Measurements from ENCODE around the gene NHEJ1. TPM values are rescaled to one million over a fixed set of nuclear protein-coding genes. Genes with fewer than 3 reads are reported as not detected.

The NHEJ1 gene
- total and polyA plus RNA-seq, 11 donors: 3.7 to 17.0 (median 8.0) TPM

DNA sequence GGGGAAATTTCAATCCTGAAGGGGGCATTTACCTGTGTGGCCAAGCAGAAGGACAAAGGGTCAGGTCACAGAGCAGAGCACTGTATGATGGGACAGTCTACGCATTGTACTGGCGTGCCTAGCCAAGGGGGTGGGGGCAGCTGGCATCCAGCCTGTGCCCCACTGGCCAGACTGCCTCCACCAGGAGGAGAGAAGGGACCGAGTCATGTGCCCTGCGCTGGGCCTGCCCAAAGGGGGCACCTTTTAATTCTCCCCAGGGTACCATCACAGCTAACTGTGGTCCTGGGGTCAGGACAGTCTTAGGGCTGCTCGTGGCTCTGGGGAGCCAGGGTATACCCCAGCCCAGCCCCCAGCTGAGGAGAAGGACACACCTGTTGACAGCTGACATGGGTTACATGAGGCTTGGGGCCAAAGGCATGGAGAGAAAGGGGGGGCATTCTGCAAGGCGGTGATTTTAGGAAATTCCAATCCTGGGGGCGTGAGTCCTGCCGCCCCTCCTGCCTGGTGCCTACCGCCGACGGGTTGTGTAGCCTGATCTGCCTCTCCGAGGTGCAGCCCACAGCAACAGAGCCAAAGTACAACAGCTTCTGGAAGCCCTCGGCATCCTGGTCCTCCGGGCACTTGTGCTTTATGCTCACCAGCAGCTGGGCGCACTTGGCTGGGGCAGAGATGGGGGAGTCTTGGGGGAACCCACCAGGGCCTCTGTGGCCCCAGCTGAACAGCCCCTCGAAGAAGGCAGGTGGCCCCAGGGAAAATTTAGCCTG is 130.3 kb downstream of the NHEJ1 start:
- peaks cover 8 to 46% (median 20%) of the 10 kb centered on the region in 9 donors for H3K27me3 ChIP-seq
- WGBS, 4 donors: 73 to 85% (median 76%) methylated on average over 14 to 16 of the region's 16 CpGs
- peak in 1 of 4 donors; percentile 9 for ATAC-seq

GRCh38 chr2:219029829-219030165 is 130.8 kb downstream of the NHEJ1 start:
- WGBS, 4 donors: 40 to 64% (median 43%) methylated on average over 6 to 9 of the region's 9 CpGs
- no peaks in the 10 kb centered on the region for H3K4me1 ChIP-seq
- no peaks in the 10 kb centered on the region for H3K36me3 ChIP-seq
- H3K9me3 ChIP-seq: no peaks in the 10 kb centered on the region
- TF ChIP-seq POLR2A (IDR thresholded peaks at IDR 0.05) (no peak), CTCF (IDR thresholded peaks at IDR 0.05) (peak; percentile 88 to 98 (median 96))
- intact Hi-C loops (cut with DNase I): loop anchor here in 3 of 10 donors (1.0 to 10.0 kb wide), 3 partner anchors 125 to 127 kb away; no protein-coding TSS in a partner anchor
- H3K27me3 ChIP-seq: peaks cover 8 to 46% (median 20%) of the 10 kb centered on the region in 9 donors
- H3K4me3 ChIP-seq: no peak overlapping the region
- no peak overlapping the region for H3K27ac ChIP-seq
- DNase-seq (peak; percentile 68 to 85 (median 77)), ATAC-seq (peak in 3 of 4 donors; percentile 80 to 89 (median 85))

More for the DNA sequence above, 130.3 kb downstream of the NHEJ1 start:
- no peak for DNase-seq
- TF ChIP-seq POLR2A (IDR thresholded peaks at IDR 0.05) (no peak), CTCF (IDR thresholded peaks at IDR 0.05) (no peak)
- no peak overlapping the region for H3K27ac ChIP-seq
- H3K9me3 ChIP-seq: no peaks in the 10 kb centered on the region
- intact Hi-C loops (cut with DNase I): no loop called here
- no peak overlapping the region for H3K4me3 ChIP-seq
- H3K4me1 ChIP-seq: no peaks in the 10 kb centered on the region
- no peaks in the 10 kb centered on the region for H3K36me3 ChIP-seq

GRCh38 chr2:219028996-219029828 is 131.4 kb downstream of the NHEJ1 start:
- TF ChIP-seq POLR2A (IDR thresholded peaks at IDR 0.05) (no peak), CTCF (IDR thresholded peaks at IDR 0.05) (no peak)
- Histone ChIP-seq H3K36me3 (no peaks in the 10 kb centered on the region), H3K4me1 (no peaks in the 10 kb centered on the region), H3K27me3 (peaks cover 8 to 40% (median 20%) of the 10 kb centered on the region in 9 donors), H3K4me3 (no peak overlapping the region), H3K27ac (no peak overlapping the region), H3K9me3 (no peaks in the 10 kb centered on the region)
- intact Hi-C loops (cut with DNase I): loop anchor here in 3 of 10 donors (1.0 to 10.0 kb wide), 3 partner anchors 125 to 128 kb away; no protein-coding TSS in a partner anchor
- WGBS, 4 donors: 69 to 72% (median 70%) methylated on average over 11 to 13 of the region's 13 CpGs
- DNase-seq (no peak), ATAC-seq (no peak)

- WGBS, 4 donors: 71 to 75% (median 73%) methylated on average over 3 to 5 of the region's 5 CpGs
- no peak for TF ChIP-seq CTCF (IDR thresholded peaks at IDR 0.05)
- TF ChIP-seq POLR2A (IDR thresholded peaks at IDR 0.05): no peak
These were observed 132.5 kb downstream of the NHEJ1 start for GRCh38 chr2:219028141-219028540.

More at GRCh38 chr2:219028141-219028540, 132.5 kb downstream of the NHEJ1 start:
- DNase-seq (no peak), ATAC-seq (no peak)
- intact Hi-C loops (cut with DNase I): loop anchor here in 2 of 10 donors (2.0 to 10.0 kb wide), 2 partner anchors 127 to 129 kb away; no protein-coding TSS in a partner anchor
- H3K4me1 ChIP-seq: no peaks in the 10 kb centered on the region
- H3K27me3 ChIP-seq: peaks cover 8 to 43% (median 17%) of the 10 kb centered on the region in 9 donors
- no peak overlapping the region for H3K27ac ChIP-seq
- H3K9me3 ChIP-seq: no peaks in the 10 kb centered on the region
- no peaks in the 10 kb centered on the region for H3K36me3 ChIP-seq
- H3K4me3 ChIP-seq: no peak overlapping the region

All from heart left ventricle (tissue), 16 donors.